TTC549 (cell line): ENCODE data around the gene PEAK1.

ENCODE experiments used
- FAIRE-seq: peaks from 2 replicates; lab custom pipeline; 2012; peaks lifted over from hg19 to GRCh38; lab: Jason Lieb, UNC

Gene PEAK1

DNA sequence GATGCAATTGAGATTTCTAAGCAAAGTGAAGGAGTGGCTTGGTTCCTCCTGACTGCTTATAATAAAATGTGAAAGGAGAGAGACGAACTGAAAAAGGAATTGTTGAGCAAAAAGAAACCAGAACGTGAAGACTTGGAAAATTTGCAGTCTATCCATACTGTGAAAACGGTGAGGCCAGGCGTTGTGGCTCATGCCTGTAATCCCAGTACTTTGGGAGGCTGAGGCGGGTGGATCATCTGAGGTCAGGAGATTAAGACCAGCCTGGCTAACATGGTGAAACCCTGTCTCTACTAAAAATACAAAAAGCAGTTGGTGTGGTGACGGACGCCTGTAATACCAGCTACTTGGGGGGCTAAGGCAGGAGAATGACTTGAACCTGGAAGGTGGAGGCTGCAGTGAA, 292.3 kb downstream of the PEAK1 start:
- no peak for FAIRE-seq

DNA sequence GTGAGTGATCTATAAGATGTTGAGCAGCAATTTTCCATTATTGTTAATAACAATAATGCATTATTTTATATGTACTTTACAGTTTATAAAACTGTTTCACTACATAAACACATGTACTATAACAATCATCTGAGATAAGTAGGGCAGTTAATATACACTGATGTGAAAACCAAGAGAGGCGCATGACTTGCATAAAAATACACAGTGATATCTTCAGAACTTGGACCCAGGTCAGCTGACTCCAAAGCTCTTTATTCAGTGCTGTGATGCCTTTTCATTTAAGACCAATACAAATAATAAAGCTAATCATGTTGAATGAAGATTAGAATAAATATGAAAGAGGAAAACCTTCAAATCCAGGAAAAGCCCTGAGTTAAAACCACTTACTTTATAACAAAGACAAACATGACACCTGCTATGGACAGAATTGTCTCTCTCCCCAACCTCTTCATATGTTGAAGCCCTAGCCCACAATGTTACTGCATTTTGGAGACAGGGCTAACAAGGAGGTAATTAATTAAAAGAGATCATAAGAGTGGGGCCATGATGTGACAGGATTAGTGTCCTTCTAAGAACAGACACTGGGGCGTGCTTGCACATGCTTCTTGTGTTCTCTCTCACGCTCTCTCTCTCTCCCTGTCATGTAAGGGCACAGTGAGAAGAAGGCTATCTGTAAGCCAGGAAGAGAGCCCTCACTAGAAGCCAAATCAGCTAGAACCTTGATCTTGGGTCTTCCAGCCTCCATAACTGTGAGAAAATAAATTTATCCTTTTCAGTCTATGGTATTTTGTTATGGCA, 293.2 kb downstream of the PEAK1 start:
- no peak for FAIRE-seq

DNA sequence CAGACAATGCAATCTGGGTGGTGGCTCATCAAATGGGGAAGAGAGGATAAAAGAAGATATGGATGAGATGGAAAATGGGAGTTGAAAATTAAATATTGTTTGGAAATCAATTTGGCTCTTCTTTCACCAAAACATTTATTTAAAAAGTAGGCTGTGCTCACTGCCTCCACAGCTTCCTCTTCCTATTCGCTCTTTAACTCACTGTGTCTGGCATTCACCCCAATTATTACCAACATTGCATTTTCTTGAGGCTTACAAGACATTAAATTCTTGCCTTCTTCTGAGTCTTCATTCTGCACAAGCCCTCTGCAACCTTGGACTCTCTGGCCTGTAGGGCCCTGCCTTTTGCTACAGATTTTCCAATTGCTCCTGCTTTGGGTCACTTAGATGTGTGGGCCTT, 296.1 kb downstream of the PEAK1 start:
- FAIRE-seq = no peak

DNA sequence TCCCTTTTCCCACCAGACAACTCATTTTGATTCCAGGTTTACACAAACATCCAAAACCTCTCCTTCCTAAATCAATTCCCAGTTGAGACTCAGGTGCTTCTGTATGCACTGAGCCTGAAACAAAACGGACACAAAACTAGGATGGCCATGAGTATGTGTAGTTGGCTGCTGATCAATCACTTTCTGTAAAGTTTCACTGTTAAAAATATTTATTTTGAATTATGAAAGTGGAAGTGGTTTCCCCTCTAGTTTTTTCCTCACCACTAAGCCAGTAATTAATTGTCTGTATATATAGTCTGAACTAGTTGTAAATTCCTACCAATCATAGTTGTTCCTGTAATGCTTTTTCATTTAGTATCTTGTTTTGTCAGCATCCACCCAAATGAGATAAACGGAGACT, 297.3 kb downstream of the PEAK1 start:
- no peak for FAIRE-seq

DNA sequence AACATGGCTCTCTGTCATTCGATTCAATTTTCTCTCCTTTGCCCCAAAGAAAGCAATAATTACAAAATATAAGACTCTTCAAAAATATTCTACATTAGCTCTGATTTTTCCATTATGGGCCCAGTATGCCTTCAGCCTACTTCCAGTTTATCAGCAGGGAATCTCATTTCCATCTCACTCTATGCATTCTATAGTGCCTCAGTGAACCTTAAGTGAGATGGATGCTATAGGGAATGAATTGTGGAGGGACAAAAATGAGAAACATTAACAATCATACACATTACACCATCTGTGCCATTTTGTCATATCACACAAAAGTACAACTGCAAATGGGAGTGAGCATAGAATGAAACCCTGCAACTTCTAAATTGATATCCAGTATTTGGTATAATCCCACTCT, 298.3 kb downstream of the PEAK1 start:
- no peak for FAIRE-seq

DNA sequence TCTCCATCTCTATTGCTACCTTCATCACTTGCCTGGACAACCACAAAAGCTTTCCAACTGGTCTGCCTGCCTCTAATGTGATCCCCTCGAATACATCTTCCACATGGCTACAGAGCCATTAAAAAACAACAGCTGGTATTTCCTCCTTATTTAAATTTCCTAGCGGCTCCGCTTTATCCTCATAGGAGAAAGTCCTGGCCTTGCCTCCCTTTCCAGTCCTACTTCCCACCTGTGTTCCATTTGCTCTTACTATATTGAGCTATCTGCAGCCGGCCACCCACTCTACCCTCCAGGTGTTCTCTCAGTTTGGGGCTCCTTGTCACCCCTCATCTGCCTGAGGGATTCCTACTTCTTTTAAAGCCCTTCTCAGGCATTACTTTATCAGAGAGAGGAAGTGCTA, 299.3 kb downstream of the PEAK1 start:
- FAIRE-seq = no peak

DNA sequence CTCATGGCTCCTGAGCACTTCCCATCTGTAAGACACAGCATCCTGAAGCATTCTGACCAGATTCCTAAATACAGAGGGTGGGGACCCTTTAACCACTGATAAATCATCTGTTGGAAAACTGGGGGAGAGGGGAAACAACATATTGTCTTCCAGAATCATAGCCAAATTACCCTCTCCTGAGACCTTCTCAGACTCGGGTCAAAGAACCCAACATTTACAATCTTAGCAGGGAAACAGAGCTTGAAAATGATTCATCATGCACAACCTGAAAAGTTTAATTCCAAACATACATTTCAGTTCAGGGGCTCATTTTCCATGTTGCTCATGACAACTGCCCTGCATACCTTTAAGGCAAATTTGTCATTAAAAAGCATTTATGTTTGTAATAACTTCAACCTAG, 300.5 kb downstream of the PEAK1 start:
- no peak for FAIRE-seq

DNA sequence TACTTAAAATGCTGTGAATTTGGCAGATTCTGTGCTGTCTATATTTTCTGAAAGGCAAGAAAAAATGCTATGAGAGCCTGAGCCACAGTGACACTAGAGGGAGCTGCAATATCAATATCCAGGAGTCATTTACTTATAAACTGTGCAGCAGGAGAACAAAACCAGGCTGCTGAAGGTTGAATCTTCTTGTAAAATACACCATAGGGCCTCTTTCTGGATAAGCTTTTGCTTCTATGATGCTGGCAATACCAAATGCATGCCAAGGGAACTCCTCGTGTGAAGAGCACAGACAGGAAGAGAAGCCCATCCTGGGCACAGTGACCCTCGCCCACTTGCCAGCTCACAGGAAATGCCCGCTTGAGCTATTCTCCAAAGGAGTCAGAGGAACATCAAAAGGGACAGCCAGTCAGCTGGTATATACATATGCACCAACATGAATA, 301.0 kb downstream of the PEAK1 start:
- no peak for FAIRE-seq

DNA sequence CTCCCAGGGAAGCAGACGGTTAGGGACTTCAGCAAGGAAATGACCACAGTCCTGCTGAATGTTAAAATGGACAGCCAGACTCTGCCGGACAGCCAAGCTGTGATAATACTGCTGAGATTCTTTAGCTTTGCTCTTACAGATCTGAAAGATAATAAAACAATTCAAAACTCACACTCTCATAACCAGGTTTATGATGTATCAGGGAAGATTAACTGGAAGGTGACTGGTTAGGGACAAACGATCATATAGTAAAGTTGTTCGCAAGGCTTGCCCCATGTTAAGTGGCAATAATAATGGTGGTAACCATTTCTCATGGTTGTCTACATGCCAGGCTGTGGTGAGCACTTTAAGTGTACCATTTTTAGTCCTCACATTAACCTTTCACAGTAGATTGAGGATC, 304.7 kb downstream of the PEAK1 start:
- FAIRE-seq = no peak

DNA sequence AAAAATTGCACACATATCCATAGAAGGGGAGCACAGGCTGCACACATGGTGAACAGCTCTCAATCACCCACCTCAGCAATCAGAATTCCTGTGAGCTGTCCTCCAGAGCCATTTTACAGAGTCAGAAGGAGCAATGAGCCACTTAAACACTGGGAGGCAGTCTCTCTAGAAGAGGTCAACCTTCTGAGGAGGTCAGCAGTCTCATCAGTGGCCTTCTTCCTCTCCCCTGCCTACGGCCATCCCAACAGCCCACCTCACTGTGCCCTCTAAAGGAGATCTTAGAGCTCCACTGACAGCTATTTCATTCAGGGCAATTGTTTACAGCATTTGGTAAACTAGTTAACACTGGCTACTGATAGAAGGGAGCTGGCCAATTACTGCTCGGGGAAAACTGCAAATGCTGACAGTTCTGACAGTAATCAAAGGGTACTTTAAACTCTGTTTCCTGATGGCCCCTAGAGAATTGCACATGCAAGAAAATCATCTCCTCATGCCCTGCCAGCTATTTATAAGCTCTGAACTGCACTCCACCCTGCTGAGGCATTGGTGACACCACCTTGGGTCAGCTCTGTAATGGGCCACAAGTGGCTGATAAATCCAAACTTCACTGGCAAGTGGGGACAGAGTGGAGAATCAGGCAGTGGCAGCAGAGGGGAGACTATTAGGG, 306.9 kb downstream of the PEAK1 start:
- FAIRE-seq = no peak

DNA sequence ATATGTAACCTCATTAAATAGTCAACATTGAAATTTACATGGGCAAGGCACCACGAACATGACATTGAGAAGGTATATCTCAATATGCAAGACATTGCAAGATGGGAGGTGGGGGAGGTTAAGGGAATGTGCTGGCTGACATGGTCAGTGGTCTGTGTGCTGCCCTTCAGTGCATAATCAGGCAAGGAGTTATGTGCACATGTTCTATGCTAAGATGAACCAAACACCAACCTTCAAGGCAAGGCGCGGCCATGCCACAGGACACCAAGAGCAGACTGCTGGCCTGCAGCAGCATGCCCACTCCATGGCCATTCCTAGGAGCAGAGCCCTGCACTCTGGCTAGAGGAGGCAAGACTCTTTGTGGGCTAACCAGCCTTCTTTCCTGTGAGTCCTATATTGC, 308.1 kb downstream of the PEAK1 start:
- no peak for FAIRE-seq

DNA sequence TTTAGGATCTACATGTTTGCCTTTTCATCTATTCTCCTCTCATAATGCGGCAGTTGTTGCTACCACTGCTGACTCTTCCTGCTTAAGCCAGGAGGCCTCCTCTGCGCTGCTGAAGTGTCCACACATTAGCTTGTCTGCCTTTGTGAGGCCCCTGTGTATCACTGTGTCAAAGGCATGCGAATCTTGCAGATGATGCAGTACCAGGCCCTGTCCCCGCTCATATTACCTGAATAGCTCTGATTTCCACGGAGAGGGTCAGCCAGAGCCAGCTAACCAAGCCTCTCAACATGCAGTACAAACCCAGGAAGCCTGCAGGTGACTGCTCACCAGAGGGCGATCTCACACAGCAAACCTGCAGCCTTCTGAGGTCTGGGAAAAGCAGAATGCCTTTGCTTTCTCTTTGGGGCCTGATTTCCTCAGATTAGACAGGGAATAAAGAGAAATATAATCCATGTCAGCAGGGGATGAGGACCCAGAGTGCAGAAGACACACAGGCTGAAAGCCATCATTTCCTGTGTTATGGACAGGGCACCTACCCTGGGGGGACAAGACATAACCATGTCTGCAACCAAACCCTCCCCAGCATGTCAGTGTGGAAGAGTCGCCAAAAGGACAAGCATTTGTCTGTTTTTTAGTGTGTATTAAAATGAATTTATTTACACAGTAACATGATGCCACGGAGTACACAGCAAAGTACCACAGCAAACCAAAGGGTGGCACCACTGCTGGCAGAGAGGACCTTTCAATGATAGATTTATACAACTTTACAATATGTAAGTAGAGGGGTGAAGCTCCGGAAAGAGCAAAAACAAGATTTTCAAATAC, 312.2 kb downstream of the PEAK1 start:
- no peak for FAIRE-seq

DNA sequence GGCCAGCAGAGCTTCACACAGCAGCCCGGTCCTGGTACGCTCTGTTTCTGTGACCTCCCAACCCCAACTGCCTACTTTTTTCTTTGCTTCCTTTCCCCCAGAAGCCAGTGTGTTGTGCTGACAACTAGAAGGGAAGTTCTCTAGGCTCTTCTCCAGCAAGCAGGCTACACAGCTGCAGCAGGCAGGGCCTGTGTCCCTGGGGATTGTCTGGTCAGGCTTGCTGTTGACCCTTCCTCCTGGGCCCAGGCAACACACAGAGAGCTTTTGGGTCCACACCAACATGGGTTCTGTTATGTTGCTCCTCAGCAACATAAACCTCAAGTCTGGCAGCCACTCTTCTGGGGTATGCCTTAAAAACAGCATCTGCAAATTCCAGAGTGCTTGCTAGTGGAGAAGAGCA, 312.8 kb downstream of the PEAK1 start:
- FAIRE-seq = no peak

DNA sequence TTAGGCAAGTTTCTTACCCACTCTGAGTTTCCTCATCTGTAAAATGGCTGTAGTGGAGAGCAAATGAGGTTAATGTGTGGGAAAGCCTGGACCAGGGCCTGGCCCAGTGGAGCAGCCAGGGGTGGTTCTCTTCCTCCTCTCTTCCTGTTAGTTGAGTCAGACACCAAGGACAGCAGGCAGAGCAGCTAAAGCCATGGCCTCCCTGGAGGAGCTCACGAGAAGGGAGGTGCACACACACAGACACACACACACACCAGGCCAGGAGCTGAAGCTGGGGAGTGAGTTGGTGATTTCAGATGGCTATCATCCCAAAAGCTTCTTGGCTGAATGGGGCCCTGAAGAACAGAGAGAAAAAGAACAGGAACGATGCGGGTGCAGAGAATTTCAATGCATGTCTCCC, 315.7 kb downstream of the PEAK1 start:
- no peak for FAIRE-seq

DNA sequence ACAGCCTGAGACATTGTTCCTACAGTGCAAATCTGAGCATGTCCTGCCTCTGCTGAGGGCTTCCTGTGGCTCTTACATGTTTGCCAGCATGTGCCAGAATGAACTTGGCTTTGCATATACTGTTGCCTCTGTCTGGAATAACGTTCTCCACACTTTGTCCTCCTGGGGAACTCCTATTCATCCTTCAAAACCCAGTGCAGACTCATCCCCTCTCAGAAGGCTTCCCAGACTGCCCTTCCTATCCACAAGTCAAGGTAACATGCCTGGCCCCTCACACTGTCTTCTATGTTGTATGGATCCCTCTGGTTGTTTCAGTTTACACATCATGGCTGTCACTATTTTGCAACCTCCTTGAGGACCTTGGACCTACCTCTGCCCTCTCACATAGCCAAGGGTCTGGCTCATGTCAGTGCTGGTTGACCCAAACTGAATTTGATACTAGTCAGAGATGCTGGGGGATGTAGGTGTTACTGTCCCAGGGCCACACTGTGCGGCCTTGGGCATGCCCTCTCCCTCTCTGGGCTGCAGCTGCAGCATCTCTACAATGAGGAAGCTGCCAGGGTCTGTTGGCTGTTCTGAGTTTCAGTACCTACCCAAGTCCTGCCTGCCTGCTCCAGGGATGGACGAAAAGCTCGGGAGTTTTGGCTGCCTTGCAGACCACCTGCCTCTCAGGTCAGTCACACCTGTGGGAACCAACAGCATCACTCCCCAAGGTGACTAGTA, 320.0 kb downstream of the PEAK1 start:
- FAIRE-seq = no peak

DNA sequence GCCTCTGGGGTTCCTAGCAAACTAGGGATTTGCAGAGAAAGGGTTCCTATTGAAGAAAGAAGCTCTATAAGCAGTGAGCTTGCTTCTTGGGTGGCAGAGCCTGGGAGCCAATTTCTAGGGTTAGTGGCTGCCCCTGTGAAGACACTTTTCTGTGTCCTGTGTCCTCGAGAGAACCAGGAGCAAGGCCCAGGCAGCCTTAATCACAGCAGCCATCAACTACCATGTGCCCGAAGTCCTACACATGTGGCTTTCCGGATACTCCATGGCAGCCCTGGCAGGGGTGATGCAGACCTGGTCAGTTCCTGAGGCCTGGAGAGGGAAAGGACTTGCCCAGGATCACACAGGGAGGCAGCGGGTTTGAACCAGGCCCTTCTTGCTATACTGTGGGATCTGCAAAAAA, 321.3 kb downstream of the PEAK1 start:
- no peak for FAIRE-seq

DNA sequence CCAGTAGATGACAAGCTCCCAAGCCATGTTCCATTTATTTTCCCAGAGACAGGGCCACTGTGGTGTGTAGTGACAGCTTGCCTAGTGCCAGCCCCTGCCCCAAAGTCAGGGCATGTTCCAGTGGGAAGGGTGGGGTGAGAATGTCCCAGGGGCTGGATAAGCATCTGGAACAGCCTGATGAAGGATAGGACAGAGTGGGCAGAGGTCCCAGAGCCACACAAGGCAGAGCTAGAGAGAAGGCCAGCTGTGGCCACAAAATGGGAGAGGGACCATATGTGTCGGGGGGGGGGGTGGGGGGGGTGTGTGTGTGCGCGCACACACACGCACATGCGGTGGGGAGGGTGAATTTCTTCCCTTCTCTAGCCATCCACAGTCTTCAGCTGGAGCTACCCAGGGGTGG, 322.0 kb downstream of the PEAK1 start:
- FAIRE-seq = no peak

DNA sequence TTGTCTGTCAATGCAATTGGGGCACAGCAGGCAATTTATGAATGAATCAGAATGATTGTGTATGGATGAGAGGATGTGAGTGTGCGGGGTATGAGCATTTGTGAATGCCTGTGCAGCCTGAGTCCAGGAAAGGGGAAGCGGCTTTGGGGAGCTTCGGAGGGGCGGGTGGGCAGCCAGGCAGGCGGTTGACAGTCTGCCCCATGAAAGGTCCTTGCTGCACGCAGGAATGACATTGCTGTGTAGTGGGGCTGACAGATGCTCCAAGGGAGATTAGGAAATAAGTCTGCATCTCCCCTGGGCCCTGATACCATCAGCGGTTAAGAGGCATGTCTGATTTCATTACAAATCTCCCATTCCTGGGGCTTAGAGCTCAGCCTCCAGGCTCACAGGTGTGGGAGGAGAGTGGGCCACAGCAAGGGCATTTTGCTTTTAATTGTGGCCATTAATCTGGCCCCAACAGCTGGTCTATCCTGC, 322.6 kb downstream of the PEAK1 start:
- no peak for FAIRE-seq

DNA sequence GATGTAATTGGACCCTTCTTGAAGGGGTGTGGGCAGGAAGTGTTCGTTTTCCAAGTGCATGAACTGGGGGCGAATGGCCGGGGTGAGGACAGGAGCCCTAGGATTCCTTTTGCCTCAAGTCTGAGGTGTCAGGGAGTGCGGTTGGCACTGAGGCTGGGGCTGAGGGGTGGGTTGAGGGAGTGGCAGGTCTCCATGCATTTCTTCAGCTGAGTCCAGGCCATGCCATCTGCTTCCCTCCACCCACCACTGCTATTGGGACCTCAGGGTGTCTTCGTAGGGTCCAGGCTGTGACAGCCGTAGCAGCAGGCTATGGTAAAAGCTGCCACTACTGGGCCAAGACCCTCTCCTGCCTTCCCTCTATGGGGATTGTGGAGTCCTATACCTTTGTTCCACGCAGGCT, 323.4 kb downstream of the PEAK1 start:
- FAIRE-seq = no peak

DNA sequence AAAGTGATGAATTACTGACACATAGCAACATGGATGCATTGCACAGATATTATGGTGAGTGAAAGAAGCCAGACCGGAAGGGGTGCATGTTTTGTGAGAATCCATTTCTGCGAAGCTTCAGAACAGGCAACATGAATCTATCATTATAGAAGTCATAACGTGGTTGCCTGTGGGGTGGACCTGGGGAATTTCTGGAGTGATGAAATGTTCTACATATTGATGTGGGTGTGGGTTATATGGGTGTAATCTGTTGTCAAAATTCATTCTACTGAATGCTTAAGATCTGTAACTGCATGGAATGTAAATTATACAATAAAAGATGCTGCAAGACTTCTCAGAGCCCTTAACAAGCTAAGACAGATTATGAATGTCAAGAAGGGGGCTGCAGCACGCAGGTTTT, 323.8 kb downstream of the PEAK1 start:
- FAIRE-seq = no peak

DNA sequence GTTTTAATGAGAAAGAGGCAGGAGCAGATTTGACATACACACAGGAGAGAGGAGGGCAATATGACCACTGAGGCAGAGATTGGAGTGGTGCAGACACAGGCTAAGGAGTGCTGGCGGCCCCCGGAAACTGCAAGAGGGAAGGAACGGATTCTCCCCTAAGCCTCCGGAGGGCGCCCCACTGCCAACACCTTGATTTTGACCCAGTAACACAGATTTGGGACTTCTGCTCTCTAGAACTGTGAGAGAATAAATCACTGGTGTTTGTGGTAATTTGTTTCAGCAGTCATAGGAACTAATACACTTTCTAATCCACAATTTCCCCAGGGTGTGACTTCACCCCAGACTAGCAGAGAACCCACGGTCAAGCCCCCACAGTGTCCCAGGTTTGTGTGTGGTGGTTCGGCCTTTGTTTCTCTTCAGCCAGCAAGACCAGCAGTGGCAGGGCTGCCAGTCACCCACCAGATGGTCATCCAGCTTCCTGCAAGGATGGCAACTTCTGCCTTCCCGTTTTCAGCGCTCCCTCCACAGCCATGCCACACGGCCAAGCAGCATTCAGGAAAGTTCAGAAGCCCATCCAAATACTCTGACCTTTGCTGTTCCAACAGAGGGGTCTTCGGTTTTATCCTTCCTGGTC, 325.4 kb downstream of the PEAK1 start:
- FAIRE-seq = no peak

DNA sequence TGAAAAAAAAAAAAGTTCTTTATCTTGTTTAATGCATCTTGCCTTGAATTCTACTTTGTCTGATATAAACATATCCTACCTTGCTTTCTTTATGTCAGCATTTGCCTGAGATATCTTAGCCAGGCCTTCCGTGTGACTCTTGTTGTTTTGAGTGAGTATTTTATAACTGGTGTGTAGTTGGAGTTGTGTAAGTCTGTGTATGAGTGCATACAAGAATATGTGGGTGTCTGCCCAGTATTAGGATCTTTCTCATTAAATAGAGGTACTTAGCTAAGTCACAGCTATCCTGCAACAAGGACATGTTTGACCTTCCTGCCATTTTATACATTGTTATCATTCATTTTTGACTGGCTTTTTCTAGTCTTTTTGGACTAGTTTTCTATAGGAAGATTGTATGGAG, 326.5 kb downstream of the PEAK1 start:
- FAIRE-seq = no peak
